ENCODE data around the gene SMARCB1.

- no peak for TF ChIP-seq EZH2 (IDR thresholded peaks at IDR 0.05; ENCODE audit: low read length)
- no peak for TF ChIP-seq CTCF (optimal IDR thresholded peaks at IDR 0.05 in 1 of 3, IDR thresholded peaks at IDR 0.05 in 1 of 3, conservative IDR thresholded peaks at IDR 0.05 in 1 of 3; ENCODE audit: extremely low read depth in 1 of 3, insufficient read depth in 2 of 3, low read length in 3 of 3)
These were observed 96.9 kb downstream of the SMARCB1 start for GRCh38 chr22:23883658-23884057.

All from keratinocyte (primary cell).